Measurements from ENCODE around the gene PLA1A.
"Not testable (repeated sequence)": the region's sequence is repeated elsewhere in the genome, so short reads cannot be mapped to it uniquely, and the experiment has no call there.

PLA1A gene

DNA sequence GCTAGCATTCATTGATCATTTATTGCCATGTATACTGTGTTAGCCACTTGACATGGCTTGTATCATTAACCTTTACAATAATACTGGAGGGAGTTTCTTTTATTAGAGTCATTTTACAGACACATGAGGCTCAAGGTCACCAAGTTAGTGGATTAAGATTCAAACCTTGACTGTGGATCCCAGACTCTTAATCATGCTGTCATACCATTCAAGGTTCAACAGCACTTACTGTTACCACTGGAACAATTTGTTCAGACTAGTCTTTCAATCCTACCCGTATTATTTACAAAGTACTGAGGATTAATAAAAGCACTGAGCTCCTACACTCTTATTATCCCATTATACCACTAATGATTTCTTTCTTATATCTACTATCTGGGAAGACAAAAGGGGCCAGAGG is 78.3 kb downstream of the PLA1A start:
- Histone ChIP-seq H3K79me2 (ENCODE audit: insufficient read depth, low read length) (peaks cover 40% of the 10 kb centered on the region), H3K4me1 (ENCODE audit: insufficient read depth, low read length, poor library complexity, severe bottlenecking) (peaks cover 41% of the 10 kb centered on the region), H3K9ac (ENCODE audit: low read depth, low read length, poor library complexity, severe bottlenecking) (peak overlapping the region; percentile 86), H3K4me2 (ENCODE audit: low read depth, low read length, poor library complexity, severe bottlenecking) (peak overlapping the region; percentile 86), H3K4me3 (ENCODE audit: low read length, poor library complexity, severe bottlenecking) (peak overlapping the region; percentile 91), H4K20me1 (ENCODE audit: insufficient read depth, low read length, poor library complexity, severe bottlenecking) (peaks cover 8% of the 10 kb centered on the region), H3K9me2 (replicated peaks; ENCODE audit: low read depth, low read length) (no peaks in the 10 kb centered on the region), H3F3A (ENCODE audit: low read depth) (no peaks in the 10 kb centered on the region), H3K36me3 (ENCODE audit: insufficient read depth, low read length) (peaks cover 20% of the 10 kb centered on the region), H3K9me3 (ENCODE audit: insufficient read depth, low read depth, low read length) (no peaks in the 10 kb centered on the region), H3K27me3 (ENCODE audit: insufficient read depth, low read length, poor library complexity, severe bottlenecking) (no peaks in the 10 kb centered on the region), H2AFZ (ENCODE audit: low read length) (no peak overlapping the region)
- TF ChIP-seq EZH2phosphoT487 (IDR thresholded peaks at IDR 0.05; ENCODE audit: borderline replicate concordance): no peak
- TF ChIP-seq, protein P1, sequence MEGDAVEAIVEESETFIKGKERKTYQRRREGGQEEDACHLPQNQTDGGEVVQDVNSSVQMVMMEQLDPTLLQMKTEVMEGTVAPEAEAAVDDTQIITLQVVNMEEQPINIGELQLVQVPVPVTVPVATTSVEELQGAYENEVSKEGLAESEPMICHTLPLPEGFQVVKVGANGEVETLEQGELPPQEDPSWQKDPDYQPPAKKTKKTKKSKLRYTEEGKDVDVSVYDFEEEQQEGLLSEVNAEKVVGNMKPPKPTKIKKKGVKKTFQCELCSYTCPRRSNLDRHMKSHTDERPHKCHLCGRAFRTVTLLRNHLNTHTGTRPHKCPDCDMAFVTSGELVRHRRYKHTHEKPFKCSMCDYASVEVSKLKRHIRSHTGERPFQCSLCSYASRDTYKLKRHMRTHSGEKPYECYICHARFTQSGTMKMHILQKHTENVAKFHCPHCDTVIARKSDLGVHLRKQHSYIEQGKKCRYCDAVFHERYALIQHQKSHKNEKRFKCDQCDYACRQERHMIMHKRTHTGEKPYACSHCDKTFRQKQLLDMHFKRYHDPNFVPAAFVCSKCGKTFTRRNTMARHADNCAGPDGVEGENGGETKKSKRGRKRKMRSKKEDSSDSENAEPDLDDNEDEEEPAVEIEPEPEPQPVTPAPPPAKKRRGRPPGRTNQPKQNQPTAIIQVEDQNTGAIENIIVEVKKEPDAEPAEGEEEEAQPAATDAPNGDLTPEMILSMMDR (conservative IDR thresholded peaks at IDR 0.05; ENCODE audit: low read length): no peak

DNA sequence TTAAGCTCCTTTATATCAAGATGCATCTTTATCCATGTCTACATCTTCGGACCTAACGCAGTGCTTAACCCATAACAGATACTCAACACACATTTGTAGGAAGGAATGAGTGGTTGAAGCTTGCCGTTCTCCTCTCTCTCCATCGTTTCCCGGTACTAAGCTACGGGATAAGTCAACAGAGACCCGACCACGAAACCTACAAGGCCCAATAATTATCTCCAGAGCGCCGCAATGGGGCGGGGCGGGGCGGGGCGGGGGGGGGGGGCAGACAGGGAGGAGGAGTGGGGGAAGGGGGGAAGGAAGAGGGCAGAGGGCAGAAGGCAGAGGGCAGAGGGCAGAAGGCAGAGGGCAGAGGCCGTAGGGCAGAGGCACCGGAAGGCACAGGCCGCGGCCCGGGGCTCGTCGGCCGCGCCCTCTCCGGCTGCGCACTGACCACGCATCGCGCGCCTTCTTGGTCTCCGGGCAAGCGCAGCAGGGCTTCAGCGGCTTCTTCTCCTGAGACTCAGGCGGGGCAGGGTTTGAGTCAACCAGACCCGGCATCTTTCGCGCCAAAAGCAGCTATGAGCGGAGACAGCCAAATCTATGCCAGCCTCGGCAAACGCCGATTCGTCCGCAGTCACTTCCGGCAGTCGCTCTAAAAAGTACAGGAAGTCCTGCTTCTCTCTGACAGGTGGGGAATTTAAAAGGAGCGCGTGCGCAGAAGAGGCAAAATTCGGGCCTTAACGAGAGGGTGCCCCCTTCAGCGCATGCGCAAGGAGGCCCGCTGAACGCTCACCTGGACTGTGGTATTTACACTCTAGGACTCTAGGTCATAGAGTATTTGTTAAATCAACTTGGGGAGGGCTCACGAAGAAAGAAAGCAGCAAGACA is 79.3 kb downstream of the PLA1A start, which contains the start of gene COX17:
Gene COX17, minus strand, starts transcription at position 636 of the 870 bp plus-strand sequence. Its CDS starts 96 bp downstream, at position 540.
- Histone ChIP-seq H3K4me2 (ENCODE audit: low read depth, low read length, poor library complexity, severe bottlenecking) (peak within 1 kb of the TSS; percentile 86), H3F3A (ENCODE audit: low read depth) (no peaks in the 10 kb centered on the region), H4K20me1 (ENCODE audit: insufficient read depth, low read length, poor library complexity, severe bottlenecking) (peaks cover 8% of the 10 kb centered on the region), H3K9me2 (replicated peaks; ENCODE audit: low read depth, low read length) (no peaks in the 10 kb centered on the region), H3K4me3 (ENCODE audit: low read length, poor library complexity, severe bottlenecking) (peak within 1 kb of the TSS; percentile 91), H3K9ac (ENCODE audit: low read depth, low read length, poor library complexity, severe bottlenecking) (peak within 1 kb of the TSS; percentile 86), H3K79me2 (ENCODE audit: insufficient read depth, low read length) (peaks cover 37% of the 10 kb centered on the region), H2AFZ (ENCODE audit: low read length) (peak within 1 kb of the TSS; percentile 85), H3K9me3 (ENCODE audit: insufficient read depth, low read depth, low read length) (no peaks in the 10 kb centered on the region), H3K27me3 (ENCODE audit: insufficient read depth, low read length, poor library complexity, severe bottlenecking) (no peaks in the 10 kb centered on the region), H3K36me3 (ENCODE audit: insufficient read depth, low read length) (peaks cover 12% of the 10 kb centered on the region; the same call in 1 of the 2 replicates), H3K4me1 (ENCODE audit: insufficient read depth, low read length, poor library complexity, severe bottlenecking) (peaks cover 38% of the 10 kb centered on the region)
- TF ChIP-seq EZH2phosphoT487 (IDR thresholded peaks at IDR 0.05; ENCODE audit: borderline replicate concordance): no peak
- TF ChIP-seq, protein P1 (conservative IDR thresholded peaks at IDR 0.05; ENCODE audit: low read length): no peak

- peak overlapping the region; percentile 86 for H3K9ac ChIP-seq (ENCODE audit: low read depth, low read length, poor library complexity, severe bottlenecking)
Observed at GRCh38 chr3:119677641-119677934, 79.9 kb downstream of the PLA1A start.

GRCh38 chr3:119678209-119678608 is 80.5 kb downstream of the PLA1A start:
- not testable (repeated sequence) for H3K36me3 ChIP-seq (ENCODE audit: insufficient read depth, low read length); H3K27me3 ChIP-seq (ENCODE audit: insufficient read depth, low read length, poor library complexity, severe bottlenecking); H3K4me2 ChIP-seq (ENCODE audit: low read depth, low read length, poor library complexity, severe bottlenecking); H2AFZ ChIP-seq (ENCODE audit: low read length); H3K9me2 ChIP-seq (replicated peaks; ENCODE audit: low read depth, low read length); H3F3A ChIP-seq (ENCODE audit: low read depth); H3K9me3 ChIP-seq (ENCODE audit: insufficient read depth, low read depth, low read length); H3K4me3 ChIP-seq (ENCODE audit: low read length, poor library complexity, severe bottlenecking); H4K20me1 ChIP-seq (ENCODE audit: insufficient read depth, low read length, poor library complexity, severe bottlenecking); H3K9ac ChIP-seq (ENCODE audit: low read depth, low read length, poor library complexity, severe bottlenecking)
- H3K4me1 ChIP-seq (ENCODE audit: insufficient read depth, low read length, poor library complexity, severe bottlenecking): peaks cover 28% of the 10 kb centered on the region
- peaks cover 31% of the 10 kb centered on the region for H3K79me2 ChIP-seq (ENCODE audit: insufficient read depth, low read length)

More at GRCh38 chr3:119677641-119677934, 79.9 kb downstream of the PLA1A start:
- H3K4me3 ChIP-seq (ENCODE audit: low read length, poor library complexity, severe bottlenecking): peak overlapping the region; percentile 91
- peak overlapping the region; percentile 79 for H3K4me2 ChIP-seq (ENCODE audit: low read depth, low read length, poor library complexity, severe bottlenecking)
- no peaks in the 10 kb centered on the region for H3K27me3 ChIP-seq (ENCODE audit: insufficient read depth, low read length, poor library complexity, severe bottlenecking)
- H3K9me2 ChIP-seq (replicated peaks; ENCODE audit: low read depth, low read length): no peaks in the 10 kb centered on the region
- H3K36me3 ChIP-seq (ENCODE audit: insufficient read depth, low read length): peaks cover 12% of the 10 kb centered on the region; the same call in 1 of the 2 replicates
- no peaks in the 10 kb centered on the region for H3F3A ChIP-seq (ENCODE audit: low read depth)
- H3K9me3 ChIP-seq (ENCODE audit: insufficient read depth, low read depth, low read length): no peaks in the 10 kb centered on the region
- peaks cover 8% of the 10 kb centered on the region for H4K20me1 ChIP-seq (ENCODE audit: insufficient read depth, low read length, poor library complexity, severe bottlenecking)
- peak overlapping the region; percentile 85 for H2AFZ ChIP-seq (ENCODE audit: low read length)
- peaks cover 37% of the 10 kb centered on the region for H3K79me2 ChIP-seq (ENCODE audit: insufficient read depth, low read length)
- peaks cover 34% of the 10 kb centered on the region for H3K4me1 ChIP-seq (ENCODE audit: insufficient read depth, low read length, poor library complexity, severe bottlenecking)
- no peak for TF ChIP-seq EZH2phosphoT487 (IDR thresholded peaks at IDR 0.05; ENCODE audit: borderline replicate concordance)
- TF ChIP-seq, protein P1 (conservative IDR thresholded peaks at IDR 0.05; ENCODE audit: low read length): no peak

Measured in Loucy (cell line).